HUES6 (cell line): ENCODE data around the gene SMYD2.

ENCODE experiments used
- H3K27ac ChIP-seq: 2 replicates; pipeline ENCODE4 v1.7.0; 2013; ENCODE audit warnings: low read depth, mild to moderate bottlenecking, low read length, inconsistent platforms
- H3K27me3 ChIP-seq: 2 replicates; pipeline ENCODE4 v1.6.1; 2013; ENCODE audit warnings: low read length; ENCODE audit not compliant: control insufficient read depth, insufficient read depth
- H3K36me3 ChIP-seq: 2 replicates; pipeline ENCODE4 v1.6.1; 2013; ENCODE audit warnings: low read length; ENCODE audit not compliant: control insufficient read depth, insufficient read depth
- H3K4me1 ChIP-seq: 2 replicates; pipeline ENCODE4 v1.6.1; 2013; ENCODE audit warnings: low read length; ENCODE audit not compliant: control insufficient read depth, insufficient read depth
- H3K4me3 ChIP-seq: 2 replicates; pipeline ENCODE4 v1.5.1; 2013; ENCODE audit warnings: low read depth, low read length
- H3K9ac ChIP-seq: one replicate; pipeline ENCODE4 v1.6.1; 2013; ENCODE audit warnings: mild to moderate bottlenecking, low read length
- H3K9me3 ChIP-seq: 2 replicates; pipeline ENCODE4 v1.6.1; 2013; ENCODE audit warnings: low read depth, low read length; ENCODE audit not compliant: control insufficient read depth, insufficient read depth

SMYD2 gene

DNA sequence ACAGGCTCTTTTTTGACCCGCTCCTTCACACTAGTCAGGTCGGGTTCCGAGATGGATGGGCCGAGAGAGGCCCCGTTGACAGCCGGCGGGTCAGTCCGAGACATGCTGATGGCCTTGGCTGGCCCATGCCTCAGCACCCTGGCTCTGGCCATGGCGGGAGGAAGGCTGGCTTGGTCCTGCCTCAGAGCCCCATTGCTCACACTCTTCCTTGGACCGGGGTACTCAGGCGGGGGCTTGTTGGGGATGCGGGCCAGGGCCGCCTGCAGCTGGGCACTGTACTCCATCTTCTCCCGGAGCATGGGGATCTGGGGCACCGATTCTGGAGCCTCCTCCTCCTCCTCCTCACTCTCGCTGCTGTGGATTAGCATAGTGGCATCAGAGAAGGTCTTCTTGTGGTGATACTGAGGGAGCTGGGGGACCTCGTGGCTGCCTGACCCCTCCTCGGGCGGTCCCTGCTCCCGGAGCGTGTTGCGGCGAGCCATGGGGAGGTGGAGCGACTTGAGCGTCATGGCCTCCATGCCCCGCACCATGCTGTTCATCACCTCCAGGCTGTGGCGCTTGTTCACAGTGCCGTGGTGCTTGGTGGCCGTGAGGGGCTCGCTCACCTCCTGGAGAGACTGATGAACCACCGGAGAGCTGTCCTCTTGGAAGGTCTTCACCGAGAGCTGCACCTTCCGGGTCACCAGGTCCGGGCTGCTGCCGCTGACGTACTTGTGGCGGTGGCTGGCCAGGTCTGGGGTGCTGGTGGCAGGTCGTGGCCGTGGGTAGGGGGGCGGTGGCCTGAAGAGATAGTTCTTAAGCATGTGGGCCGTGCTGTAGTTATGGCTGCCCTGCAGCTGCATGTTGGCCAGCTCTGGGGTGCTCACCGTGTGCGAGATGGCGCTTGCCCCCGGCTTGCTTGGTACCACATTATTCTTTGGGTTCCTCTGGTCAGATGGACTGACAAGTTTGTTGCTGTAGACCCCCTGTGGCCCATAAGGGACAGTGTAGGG lies 102.7 kb downstream of the SMYD2 start:
- Histone ChIP-seq H3K9me3 (no peaks in the 10 kb centered on the region), H3K27me3 (no peaks in the 10 kb centered on the region), H3K27ac (no peak overlapping the region), H3K4me3 (no peak overlapping the region), H3K9ac (no peak overlapping the region), H3K36me3 (peaks cover 71% of the 10 kb centered on the region), H3K4me1 (peaks cover 28% of the 10 kb centered on the region)

DNA sequence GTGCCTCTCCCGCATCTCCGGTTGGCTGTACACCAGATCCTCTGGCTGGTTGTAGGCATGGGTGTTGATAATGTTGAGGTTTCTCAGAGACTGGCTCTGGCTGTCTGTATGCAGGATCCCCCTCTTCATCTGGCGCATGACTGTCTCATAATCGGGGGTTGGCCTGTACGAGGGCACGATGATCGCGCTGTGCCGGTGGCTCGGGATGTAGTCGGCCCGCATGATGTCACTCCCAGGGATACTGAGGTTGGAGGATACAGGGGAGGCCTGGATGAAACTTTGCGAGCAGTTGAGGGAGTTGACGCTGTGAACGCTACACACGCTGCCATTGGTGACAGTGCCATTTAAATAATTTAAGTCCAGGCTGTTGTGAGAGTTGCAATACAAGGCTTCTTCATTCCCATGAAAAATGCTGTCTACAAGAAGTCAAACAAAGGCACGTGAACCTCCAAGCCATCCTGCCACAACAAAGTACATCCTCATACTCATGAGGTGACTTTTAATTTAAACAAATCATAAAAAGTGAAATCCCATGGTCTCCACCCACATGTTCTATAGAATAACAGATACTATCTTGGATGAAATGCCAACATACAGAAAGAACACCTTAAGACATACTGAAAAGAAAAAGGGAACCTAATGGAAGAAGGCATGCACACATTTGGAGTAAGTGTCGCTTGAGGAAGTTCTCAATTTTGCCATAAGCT lies 103.6 kb downstream of the SMYD2 start:
- H3K36me3 ChIP-seq = peaks cover 66% of the 10 kb centered on the region
- H3K27me3 ChIP-seq = no peaks in the 10 kb centered on the region

DNA sequence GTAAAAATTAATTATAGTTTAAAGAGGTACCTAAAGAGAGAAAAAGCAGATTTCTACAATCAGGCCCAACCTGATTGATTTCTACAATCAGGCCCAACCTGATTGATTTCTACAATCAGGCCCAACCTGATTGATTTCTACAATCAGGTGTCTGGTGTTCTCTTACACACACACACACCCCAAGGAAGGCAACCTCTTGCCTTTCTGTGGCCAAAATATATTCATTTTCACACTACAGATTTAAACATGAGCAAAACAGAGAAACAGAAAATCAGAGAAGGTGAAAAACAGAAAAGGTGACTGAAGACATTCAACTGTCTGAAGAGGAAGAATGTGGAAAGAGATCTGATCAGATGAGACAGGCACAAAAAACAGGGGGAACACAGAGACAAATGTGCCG lies 104.5 kb downstream of the SMYD2 start:
- Histone ChIP-seq H3K4me3 (no peak overlapping the region), H3K9me3 (no peaks in the 10 kb centered on the region), H3K27ac (no peak overlapping the region), H3K4me1 (peaks cover 13% of the 10 kb centered on the region), H3K27me3 (no peaks in the 10 kb centered on the region), H3K36me3 (peaks cover 67% of the 10 kb centered on the region), H3K9ac (no peak overlapping the region)

More for the DNA sequence above, 103.6 kb downstream of the SMYD2 start:
- Histone ChIP-seq H3K4me1 (peaks cover 20% of the 10 kb centered on the region), H3K9me3 (no peaks in the 10 kb centered on the region), H3K27ac (no peak overlapping the region), H3K4me3 (no peak overlapping the region), H3K9ac (no peak overlapping the region)

DNA sequence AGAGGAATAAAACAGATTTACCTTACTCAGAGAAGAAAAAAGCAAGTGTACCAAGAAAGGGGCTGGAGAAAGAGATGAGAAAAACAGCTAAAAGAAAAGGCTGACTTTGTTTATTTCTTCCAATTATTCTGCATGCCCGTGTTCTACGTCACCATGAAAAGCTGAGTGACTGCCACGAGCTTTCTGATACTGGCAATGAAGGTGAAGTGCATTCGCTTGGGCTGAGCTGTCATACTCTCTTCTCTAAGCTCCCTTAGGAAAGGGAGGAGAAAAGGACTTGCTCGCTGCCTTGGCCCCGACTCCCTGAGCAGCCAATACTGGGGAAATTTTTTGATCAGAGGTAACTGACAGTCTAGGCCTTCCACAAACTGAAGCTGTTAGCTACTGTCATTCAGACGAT lies 105.4 kb downstream of the SMYD2 start:
- Histone ChIP-seq H3K4me1 (peaks cover 7% of the 10 kb centered on the region), H3K36me3 (peaks cover 69% of the 10 kb centered on the region)

More for the DNA sequence above, 105.4 kb downstream of the SMYD2 start:
- Histone ChIP-seq H3K9me3 (no peaks in the 10 kb centered on the region), H3K9ac (no peak overlapping the region), H3K27me3 (no peaks in the 10 kb centered on the region), H3K4me3 (no peak overlapping the region), H3K27ac (no peak overlapping the region)
